CD4-positive, alpha-beta T cell treated with Interleukin-12 subunit alpha and Interleukin-12 subunit beta, for 1 hour (primary cell): ENCODE measurements around the gene MKI67.
A peak's percentile ranks its signal among the peaks of the same experiment; 100 is the strongest.
"Not testable (repeated sequence)": the region's sequence is repeated elsewhere in the genome, so short reads cannot be mapped to it uniquely, and the experiment has no call there.

Source experiments
- DNase-seq: peaks from one replicate; pipeline ENCODE4 v3.0.0-alpha.2; 2020

The MKI67 gene, protein sequence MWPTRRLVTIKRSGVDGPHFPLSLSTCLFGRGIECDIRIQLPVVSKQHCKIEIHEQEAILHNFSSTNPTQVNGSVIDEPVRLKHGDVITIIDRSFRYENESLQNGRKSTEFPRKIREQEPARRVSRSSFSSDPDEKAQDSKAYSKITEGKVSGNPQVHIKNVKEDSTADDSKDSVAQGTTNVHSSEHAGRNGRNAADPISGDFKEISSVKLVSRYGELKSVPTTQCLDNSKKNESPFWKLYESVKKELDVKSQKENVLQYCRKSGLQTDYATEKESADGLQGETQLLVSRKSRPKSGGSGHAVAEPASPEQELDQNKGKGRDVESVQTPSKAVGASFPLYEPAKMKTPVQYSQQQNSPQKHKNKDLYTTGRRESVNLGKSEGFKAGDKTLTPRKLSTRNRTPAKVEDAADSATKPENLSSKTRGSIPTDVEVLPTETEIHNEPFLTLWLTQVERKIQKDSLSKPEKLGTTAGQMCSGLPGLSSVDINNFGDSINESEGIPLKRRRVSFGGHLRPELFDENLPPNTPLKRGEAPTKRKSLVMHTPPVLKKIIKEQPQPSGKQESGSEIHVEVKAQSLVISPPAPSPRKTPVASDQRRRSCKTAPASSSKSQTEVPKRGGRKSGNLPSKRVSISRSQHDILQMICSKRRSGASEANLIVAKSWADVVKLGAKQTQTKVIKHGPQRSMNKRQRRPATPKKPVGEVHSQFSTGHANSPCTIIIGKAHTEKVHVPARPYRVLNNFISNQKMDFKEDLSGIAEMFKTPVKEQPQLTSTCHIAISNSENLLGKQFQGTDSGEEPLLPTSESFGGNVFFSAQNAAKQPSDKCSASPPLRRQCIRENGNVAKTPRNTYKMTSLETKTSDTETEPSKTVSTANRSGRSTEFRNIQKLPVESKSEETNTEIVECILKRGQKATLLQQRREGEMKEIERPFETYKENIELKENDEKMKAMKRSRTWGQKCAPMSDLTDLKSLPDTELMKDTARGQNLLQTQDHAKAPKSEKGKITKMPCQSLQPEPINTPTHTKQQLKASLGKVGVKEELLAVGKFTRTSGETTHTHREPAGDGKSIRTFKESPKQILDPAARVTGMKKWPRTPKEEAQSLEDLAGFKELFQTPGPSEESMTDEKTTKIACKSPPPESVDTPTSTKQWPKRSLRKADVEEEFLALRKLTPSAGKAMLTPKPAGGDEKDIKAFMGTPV (N-terminal part only)

DNA sequence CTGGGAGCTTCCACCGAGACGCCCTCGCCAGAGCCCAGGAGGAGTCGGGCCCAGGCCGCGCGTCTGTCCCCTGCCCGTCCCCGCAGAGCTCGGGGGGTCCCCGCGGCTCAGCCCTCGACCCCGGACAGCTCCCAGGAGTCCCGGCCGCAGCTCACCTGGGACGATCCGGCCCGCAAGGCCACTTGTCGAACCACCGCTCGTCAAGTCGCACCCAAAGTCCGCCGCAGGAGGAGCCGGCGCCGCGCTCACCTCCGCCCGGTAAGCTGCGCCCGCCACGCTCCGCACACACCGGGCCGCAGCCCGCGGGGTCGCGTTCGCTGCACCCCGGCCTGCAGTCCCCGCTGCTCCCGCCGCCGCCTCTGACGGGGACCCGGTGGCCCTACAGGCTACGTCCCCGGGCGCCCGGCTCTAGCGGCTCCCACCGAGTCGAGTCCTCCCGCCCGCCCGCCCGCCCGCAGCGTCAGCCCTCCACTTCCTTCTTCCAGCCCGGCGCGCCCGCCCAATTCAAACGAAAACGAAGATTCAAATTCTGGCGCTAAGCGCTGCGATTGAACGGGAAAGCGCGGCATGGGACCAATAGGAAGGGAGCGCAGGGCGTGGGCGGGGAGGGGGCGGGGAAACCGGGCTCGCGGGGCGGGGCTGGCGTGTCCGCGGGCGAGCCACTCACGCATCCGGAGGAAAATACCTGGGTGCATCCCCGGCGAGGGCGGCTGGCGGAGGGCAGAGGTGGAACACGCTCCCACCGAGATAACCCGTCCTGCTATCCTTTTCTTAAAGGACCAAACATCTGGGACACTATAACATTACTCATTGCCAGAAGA is at the start of gene MKI67:
TSS of gene MKI67 (minus strand) at position 480 of the 821 bp plus-strand sequence. CDS start 756 bp downstream, outside the sequence.
- DNase-seq: peak; percentile 91

DNA sequence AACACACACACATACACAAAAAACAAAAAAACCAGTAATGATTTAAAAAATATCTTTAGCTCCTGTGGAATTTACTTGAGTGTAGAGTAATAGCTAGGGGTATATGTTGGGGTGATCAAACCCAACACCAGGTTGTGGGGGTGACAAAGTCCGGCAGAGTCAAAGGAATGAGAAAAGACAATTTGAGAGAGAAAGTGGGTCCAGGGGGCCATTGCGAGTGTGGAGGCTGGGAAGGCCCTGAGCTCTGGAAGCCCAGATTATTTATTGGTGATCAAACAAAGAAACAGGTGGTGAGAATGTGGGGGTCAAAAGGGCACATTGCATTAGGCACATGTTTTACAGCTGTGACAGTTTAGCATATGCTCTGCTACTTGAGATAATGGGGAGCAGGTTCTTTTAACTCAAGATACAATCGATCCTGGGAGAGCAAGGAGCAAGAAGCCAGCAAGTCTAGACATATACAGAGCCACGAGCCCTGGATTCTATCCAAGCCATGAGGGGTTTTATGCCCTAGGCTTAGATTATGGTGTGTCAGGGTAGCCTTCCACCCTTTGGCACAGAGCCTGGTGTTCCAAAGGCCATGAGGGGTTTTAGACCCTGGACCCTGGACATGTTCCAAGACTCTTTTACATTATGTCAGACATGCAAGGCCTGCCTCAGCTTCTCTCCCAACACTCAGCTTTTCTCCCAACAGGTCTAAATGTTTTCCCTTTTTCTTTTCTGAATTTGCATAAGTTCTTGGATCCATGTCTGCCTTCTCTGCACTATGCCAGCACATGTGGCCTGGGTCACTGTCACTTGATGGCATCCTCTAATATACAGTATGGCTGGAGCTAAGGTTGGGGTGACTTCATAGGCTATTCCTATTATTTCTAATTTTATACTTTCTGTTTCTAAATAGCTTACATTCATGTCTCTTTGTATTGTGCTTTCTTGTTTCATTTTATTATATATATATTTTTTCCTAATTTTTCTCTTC is 48.6 kb upstream of the MKI67 start:
- DNase-seq: no peak

DNA sequence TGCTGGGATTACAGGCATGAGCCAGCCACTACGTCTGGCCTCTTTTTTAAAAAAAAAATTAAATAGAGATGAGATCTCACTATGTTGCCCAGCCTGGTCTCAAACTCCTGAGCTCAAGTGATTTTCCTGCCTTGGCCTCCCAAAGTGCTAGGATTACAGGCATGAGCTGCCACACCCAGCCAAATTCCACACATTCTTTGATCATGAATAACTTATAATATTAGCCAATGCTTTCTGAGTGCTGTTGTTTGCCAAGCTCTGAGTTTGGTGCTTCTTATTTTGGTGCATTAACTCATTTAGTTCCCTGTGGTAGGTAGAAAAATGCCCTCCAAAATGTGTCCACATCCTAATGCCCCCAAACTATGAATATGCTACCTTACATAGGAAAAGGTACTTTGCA is 47.2 kb upstream of the MKI67 start:
- DNase-seq: no peak

DNA sequence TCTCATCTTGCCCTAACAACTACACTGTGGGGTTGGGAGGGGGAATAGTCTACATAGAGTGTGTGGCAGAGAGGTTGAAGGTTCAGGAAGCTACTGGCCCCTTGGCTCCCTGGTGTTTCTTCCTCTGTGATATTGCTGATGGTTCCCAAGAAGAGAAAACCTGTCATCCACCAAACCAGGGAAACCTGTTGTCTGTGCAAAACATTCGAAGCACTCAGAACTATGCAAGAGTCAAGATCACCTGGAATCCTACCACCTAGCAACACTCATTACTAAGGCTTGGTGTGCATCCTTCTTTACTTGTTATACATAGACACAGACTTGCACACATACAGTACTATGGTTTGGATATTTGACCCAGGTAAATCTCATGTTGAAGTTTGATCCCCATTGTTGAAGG is 46.5 kb upstream of the MKI67 start:
- no peak for DNase-seq

DNA sequence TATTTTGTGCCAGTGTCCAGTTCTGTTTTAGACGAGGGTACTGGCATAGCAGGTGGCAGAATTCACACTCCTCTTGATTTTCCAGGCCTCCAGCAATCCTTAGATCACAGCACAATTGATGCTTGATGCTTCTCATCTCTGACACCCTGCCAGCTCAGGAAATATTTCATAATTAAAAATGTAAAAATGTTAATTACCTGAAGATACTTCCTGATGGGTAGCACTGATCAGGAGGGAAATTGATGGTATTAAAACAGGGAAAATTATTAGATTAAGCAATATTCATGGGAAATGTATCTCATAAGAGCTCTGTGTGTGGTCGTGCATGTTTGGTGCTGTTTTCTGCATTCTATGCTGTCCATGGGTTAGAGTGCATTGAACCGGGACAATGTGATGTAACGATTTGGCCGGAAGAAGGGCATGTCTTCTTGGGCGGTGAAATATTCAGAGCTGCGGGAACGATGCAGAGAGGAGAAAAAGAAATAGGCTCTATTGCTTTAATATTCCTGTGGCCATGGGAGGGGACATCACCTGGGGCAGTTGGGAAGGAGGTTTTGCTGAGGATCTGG is 43.7 kb upstream of the MKI67 start:
- DNase-seq: no peak

DNA sequence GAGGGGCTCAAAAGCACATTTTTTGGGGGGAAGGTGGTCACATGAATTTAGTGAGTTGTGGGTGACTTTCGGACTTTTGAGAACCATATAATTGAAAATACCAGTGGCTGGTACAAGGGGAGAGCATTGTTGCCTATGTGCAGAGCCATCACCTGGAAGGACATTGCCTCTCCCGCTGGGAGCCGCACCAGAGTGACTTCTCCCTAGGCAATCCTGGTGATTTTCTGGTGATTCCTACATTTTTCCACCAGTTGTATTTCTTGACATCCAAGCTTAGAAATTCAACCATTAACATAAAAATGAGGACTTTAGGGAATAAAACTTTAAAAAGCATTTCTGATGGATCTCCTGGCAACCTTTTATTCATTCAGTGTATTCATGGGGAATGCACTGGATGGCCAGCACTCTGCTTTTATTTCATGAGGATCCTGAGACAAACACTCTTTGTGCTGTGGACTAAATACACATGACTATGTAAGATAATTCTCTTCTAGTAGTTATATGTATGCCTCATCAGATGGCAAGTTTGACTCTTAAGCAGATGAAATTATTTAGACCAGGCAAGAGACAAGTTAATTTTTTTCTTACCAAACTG is 41.8 kb upstream of the MKI67 start:
- no peak for DNase-seq

DNA sequence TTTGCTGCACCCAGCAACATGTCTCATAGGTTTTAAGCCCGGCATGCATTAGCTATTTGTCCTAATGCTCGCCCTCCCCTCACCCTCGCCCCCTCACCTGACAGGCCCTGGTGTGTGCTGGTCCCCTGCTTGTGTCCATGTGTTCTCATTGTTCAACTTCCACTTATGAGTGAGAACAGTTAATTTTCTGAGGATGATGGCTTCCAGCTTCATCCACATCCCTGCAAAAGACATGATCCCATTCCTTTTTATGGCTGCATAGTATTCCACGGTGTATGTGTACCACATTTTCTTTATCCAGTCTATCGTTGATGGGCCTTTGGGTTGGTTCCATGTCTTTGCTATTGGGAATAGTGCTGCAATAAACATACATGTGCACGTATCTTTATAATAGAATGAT is 40.9 kb upstream of the MKI67 start:
- DNase-seq: not testable (repeated sequence)

DNA sequence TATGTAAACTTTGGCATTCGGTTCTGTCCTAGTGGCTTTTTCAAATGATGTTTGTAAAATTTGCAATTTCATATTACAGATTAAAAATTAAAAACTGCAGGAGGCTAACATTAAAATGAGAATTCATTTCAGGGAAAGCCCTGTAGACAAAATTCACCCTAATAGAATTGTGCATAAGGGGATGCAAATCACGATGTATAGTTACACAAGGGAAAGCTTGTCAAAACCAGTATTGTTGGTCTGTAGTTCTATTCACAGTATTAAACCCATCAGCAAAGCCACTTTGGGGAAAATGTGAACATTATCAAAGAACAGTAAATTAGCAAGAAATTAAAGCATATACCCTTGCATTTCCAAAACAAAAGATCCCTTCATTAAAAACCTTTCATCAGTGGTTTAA is 39.9 kb upstream of the MKI67 start:
- DNase-seq: no peak

DNA sequence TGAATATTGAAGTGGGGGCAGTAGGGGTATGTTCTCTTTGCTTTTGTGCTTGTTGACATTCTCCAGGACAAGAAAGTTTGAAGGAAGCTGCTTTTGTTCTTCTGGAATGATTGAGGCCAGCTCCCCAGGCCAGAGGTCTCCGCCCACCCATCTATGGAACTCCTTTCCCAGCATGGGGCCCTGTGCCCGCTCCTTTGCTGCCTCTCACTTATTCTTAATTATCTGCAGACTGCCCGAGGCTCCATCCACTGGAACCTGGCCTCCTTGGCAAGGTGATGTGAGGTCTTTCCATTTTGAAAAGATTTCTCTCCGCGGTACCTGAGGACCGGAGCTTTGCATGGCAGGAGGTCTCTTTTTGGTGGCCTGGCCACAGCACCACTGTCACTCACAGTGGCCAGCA is 39.3 kb upstream of the MKI67 start:
- DNase-seq: no peak

DNA sequence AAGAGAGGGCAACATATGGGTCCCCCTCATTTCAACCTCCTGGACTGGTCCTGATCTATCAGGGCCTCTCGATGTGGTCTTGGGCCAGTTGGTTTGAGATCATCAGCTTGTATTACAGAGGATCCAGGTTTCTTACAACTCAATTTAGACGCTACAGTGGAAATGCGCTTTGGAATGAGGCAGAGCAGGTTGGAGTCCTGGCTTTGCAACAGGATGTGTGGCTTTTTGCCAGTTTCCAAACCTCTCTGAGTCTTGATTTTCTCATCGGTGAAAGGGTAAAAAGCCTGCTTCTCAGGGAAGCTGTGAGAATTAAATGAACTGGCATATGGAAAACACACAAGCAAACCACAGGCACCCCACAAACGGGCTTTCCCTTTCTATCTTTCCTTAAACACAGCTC is 37.5 kb upstream of the MKI67 start:
- no peak for DNase-seq

DNA sequence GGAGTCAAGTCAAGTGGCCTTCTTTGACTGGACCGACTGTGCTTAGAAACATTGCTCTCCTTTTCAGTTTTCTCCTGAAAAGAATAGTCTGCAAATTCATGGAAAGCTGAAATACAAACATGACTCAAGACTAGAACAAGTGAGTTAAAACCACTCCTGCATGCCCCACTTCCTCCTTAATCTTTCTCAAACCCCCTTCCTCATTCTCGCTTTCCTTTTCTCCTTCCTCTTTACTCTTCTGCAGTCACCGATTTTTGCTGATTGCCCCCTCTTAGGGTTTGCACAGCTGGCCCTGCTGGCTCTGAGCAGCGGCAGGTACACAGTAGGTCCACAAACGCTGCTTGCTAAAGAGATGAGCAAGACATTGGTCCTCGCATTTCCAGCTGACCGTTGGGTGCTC is 34.8 kb upstream of the MKI67 start:
- no peak for DNase-seq

DNA sequence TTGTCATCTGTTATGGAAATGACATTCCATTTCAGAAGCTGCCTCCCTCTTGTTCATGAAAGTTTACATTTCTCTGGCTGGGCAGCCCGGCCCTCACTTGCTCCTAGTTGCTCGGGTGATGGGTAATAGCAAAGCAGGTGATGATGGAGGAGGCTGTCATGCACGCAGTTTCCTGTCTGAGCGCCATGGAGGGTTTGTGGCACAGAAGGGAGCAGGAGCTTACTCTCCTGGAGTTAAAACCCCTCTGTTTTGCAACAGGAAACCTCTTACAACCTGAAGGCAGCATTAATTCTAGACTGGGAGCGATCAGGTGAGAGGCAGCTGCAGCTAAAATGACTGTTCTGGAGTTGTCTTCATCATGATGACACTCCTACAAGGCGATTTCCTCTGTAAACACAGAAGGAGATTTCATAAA is 34.1 kb upstream of the MKI67 start:
- DNase-seq: no peak

DNA sequence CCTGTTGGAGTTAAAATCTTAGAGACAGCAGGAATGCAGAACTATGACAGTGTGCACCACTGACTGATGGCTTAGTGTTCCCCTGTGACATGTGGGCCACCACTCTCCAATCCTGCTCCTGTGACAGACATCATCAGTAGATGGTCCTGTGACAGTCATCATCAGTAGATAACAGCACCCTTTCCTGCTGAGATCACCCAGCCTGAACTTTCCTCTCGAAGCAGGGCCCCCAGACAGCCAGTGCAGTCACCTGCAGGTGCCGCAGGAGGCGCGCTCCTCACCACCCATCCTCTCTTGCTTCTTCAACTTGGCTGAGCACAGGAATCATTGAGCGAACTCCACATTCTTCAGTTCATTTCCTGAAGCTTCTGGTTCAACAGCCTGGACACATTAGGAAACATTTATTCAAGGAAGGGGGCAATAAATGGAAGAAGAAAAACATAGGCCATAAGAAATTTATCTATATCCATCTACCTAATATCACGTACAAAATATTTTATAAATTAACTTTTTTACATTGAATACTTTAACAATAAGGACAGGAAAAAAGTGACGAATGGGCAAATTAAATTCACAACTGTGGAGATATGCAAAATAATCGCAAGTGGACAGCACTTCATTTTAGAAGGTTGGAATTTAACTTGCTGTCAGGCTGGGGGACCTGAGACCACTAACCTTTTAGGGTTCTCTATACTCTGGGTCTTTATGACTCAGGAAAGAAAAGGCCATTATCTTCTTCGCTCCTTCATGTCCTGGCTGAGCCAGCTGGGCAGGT is 32.0 kb upstream of the MKI67 start:
- no peak for DNase-seq

DNA sequence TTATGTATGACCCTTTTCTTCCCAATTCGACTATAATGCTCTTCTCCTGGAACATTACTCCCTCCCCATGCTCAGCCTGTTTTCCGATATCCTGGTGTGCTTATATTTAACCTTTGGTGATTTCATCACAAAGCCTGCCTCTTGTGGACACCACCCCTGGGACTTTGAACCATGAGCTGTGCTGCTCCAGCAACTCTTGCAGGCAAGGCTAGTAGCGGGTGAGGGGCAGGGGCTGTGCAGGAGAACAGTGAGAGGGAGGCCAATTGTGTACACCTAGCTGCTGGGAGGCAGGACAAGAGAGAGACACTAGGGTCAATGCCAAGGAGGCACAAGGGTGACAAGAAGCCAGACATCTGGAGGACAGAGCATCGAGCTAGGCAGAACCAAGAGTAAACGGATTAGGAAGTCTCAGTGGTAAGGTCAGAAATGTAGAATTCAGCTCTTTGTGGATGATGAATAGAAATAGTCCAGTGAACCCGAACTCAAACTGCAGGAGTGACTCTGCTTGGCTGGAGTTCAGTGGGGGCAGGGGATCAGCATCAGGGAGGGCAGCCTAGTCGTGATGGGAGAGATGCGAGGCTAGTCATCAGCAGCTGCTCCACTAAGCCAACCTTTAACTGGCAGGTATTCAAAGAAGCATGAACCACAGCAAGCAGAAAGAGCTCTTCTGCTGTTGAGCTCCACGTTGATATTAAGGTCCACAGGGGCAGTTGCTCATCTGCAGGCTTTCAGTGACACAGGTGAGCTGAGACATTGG is 31.0 kb upstream of the MKI67 start:
- DNase-seq: no peak

DNA sequence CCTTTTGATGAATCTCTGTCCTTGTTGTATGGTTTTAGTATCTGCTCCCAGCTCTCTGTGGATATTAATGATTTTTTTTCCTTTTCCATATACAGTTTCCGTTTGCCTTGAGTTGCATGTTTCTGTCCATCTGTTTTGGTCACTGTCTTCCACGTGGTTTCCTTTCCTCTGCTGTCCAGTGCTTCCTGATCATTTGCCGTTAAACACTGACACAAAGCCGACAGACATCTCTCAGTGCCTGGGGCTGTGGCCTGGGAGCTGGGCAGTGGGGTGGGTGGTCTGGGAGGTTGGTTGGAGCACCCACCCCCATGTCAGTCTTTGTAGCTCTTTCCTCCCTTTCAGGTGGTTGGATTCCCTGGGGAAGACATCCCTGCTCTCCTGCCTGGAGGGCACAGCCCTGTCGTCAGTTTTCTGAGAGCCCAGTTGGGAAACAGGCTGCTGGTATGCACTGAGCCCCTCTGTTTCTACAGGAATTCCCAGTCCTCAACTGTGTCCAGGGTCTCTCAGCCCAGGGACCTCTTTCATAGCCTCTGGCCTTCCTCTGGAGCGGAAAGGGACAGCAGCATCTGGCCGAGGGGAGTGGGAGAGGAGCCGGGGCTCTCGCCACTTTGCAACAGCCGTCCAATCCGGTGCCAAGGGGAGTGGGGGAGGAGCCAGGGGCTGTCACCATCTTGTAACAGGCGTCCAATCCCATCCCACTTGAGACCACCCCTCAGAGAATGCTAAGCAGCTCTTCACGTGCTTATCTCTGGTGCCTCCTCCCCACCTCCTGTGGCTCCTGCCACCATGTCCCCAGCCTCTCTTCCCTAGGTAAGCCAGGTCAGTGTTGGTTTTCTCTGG is 26.7 kb upstream of the MKI67 start:
- no peak for DNase-seq

DNA sequence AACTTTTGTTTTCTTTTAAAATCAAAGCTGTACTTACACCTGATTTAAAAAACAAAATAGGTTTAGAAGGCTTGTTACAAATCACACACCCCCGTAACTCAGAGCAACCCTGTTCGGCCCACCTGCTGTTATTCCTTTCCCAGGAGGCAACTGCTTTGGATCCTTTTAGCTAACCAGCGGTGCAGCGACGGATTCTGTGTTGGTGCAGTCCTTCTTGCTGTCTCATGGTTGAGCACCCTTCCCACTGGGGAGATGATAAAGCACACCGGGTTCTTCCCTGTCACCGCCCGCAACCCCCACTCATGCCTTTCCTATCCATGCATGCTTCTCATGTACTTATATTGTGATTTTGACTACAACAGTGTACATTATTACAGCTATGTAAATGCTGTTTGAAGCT is 24.8 kb upstream of the MKI67 start:
- no peak for DNase-seq

DNA sequence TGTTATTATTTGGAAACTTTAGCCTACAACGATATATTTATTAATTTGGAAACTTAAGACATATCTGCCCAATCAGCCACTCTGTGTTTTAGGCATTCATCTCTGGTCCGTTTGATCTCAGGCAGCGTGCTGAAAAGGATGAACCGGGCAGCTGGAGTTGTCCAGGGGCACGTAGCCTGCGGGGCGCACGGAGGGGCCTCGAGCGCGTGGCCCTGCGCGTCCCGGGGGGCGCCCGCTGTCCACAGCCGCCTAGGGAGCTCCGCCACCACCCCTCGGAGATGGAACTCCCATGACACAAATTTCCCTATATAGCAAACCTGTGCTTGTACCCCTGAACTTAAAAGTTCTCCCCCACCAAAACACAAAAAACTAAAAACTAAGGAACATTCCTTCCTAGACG is 24.3 kb upstream of the MKI67 start:
- no peak for DNase-seq

DNA sequence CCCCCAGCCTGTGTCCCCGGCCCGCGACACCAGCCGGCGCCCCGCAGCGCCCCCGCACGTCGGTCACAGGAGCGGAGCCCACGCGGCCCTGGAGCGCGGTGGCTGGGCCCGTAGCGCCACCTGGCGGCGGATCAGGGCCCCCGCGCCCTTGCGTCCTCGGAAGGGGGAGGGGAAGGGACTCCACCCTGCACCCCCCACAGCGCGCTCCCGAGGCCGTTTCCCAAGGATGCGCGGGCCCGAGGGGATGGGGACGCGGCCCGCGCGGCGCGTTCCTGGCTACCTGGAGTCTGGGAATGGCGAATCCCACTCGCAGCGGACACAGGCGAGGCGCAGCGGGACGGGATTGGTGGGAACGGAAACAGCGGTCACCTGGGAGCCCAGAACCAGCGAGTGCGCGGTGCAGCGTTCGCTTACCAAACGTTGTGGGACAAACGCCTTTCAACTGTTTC is 23.8 kb upstream of the MKI67 start:
- DNase-seq: peak; percentile 84
